Measurements from ENCODE around the gene PARD3B. TPM values are rescaled to one million over a fixed set of nuclear protein-coding genes. Genes with fewer than 3 reads are reported as not detected.

The PARD3B gene
- total RNA-seq, 1 experiment from 2014 or later, result 6.4 TPM

- H3K27me3 Mint-ChIP-seq (ENCODE audit: low read depth), result no peaks in the 10 kb centered on the region; the same call in none of the 2 replicates
- H3K4me1 Mint-ChIP-seq, result peaks cover 10 to 13% of the 10 kb centered on the region in 2 experiments
- Histone ChIP-seq H3K79me1 (ENCODE audit: insufficient read depth, low read depth, low read length, poor library complexity, severe bottlenecking) (no peaks in the 10 kb centered on the region), H2BK120ac (ENCODE audit: low read depth, low read length, poor library complexity, severe bottlenecking) (no peak overlapping the region), H3K27ac (ENCODE audit: insufficient read length, low read depth, low read length) (no peak overlapping the region), H2BK12ac (ENCODE audit: insufficient read length, low read depth, low read length) (no peak overlapping the region), H2AK5ac (ENCODE audit: insufficient read length, low read length) (no peak overlapping the region), H2BK15ac (ENCODE audit: low read depth, low read length) (no peak overlapping the region), H4K20me1 (ENCODE audit: control insufficient read depth, insufficient read depth, insufficient read length) (no peaks in the 10 kb centered on the region), H3K79me2 (ENCODE audit: insufficient read depth, low read length) (no peaks in the 10 kb centered on the region), H4K8ac (replicated peaks; ENCODE audit: insufficient read length, low read depth, low read length) (no peak overlapping the region), H4K91ac (ENCODE audit: insufficient read length, low read depth, low read length) (no peak overlapping the region), H3T11ph (ENCODE audit: low read length) (no peak overlapping the region), H2BK5ac (ENCODE audit: insufficient read length, low read length) (no peak overlapping the region), H3K27me3 (ENCODE audit: insufficient read depth, low read length) (no peaks in the 10 kb centered on the region), H3K4ac (ENCODE audit: low read depth, low read length) (no peak overlapping the region), H3K9me3 (ENCODE audit: control insufficient read depth, low read depth, low read length) (no peaks in the 10 kb centered on the region), H3K18ac (ENCODE audit: insufficient read length, low read depth, low read length) (no peak overlapping the region), H3K4me2 (ENCODE audit: insufficient read depth, insufficient read length, low read length) (no peak overlapping the region), H4K5ac (ENCODE audit: insufficient read length, low read depth, low read length) (no peak overlapping the region), H3K23ac (ENCODE audit: insufficient read length, low read depth, low read length) (no peak overlapping the region), H3K9ac (ENCODE audit: extremely low read depth, insufficient read length, low read length) (no peak overlapping the region), H3K14ac (ENCODE audit: insufficient read depth, low read length) (no peak overlapping the region), H3K56ac (ENCODE audit: insufficient read length, low read depth, low read length) (no peak overlapping the region), H2AFZ (ENCODE audit: low read length) (no peak overlapping the region), H3K23me2 (ENCODE audit: insufficient read length, low read depth, low read length, poor library complexity, severe bottlenecking) (no peaks in the 10 kb centered on the region), H3K4me1 (ENCODE audit: insufficient read depth, low read length) (peaks cover 6% of the 10 kb centered on the region; the same call in 1 of the 2 replicates), H2BK20ac (ENCODE audit: low read depth, low read length, poor library complexity, severe bottlenecking) (no peak overlapping the region)
- TF ChIP-seq, protein P1, sequence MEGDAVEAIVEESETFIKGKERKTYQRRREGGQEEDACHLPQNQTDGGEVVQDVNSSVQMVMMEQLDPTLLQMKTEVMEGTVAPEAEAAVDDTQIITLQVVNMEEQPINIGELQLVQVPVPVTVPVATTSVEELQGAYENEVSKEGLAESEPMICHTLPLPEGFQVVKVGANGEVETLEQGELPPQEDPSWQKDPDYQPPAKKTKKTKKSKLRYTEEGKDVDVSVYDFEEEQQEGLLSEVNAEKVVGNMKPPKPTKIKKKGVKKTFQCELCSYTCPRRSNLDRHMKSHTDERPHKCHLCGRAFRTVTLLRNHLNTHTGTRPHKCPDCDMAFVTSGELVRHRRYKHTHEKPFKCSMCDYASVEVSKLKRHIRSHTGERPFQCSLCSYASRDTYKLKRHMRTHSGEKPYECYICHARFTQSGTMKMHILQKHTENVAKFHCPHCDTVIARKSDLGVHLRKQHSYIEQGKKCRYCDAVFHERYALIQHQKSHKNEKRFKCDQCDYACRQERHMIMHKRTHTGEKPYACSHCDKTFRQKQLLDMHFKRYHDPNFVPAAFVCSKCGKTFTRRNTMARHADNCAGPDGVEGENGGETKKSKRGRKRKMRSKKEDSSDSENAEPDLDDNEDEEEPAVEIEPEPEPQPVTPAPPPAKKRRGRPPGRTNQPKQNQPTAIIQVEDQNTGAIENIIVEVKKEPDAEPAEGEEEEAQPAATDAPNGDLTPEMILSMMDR (conservative IDR thresholded peaks at IDR 0.05), result no peak
- H3K27ac Mint-ChIP-seq, result no peak overlapping the region
- no peaks in the 10 kb centered on the region; a peak in 1 of 5 replicates for H3K9me3 Mint-ChIP-seq
- H3K4me3 Mint-ChIP-seq, result no peak overlapping the region
- peaks cover 0 to 3% (median 0%) of the 10 kb centered on the region in 3 experiments; a peak in 3 of 7 replicates for H3K36me3 Mint-ChIP-seq (ENCODE audit: insufficient read depth in 1 of 3, low read depth in 3 of 3)
- no peak for DNase-seq
- WGBS (ENCODE audit: extremely low coverage, insufficient read length, low lambda C conversion rate), result no CpG with 5 or more reads among the region's 1 CpG
Measured at GRCh38 chr2:205627085-205627484, 1081.8 kb downstream of the PARD3B start.

Data from H9 (cell line).